ENCODE measurements around the gene ABCB4. TPM values are rescaled to one million over a fixed set of nuclear protein-coding genes. Genes with fewer than 3 reads are reported as not detected.

Gene ABCB4
- total and polyA plus RNA-seq, 2 of the 8 experiments (the other 6 are each of a cell fraction or from before 2014, with no cell fraction given), result 0.54 to 0.60 TPM

GRCh38 chr7:87471473-87471872 is 4.0 kb downstream of the ABCB4 start:
- Histone ChIP-seq H4K5ac (ENCODE audit: insufficient read length, low read depth, low read length) (no peak overlapping the region), H3K4me1 (replicated peaks in 1 of 4; ENCODE audit: control insufficient read depth in 3 of 4, insufficient read depth in 4 of 4, low read length in 3 of 4) (peaks cover 5 to 13% (median 9%) of the 10 kb centered on the region in 4 experiments; a peak in 6 of 7 replicates), H3K79me2 (ENCODE audit: control insufficient read depth in 1 of 2, insufficient read depth in 2 of 2, low read length in 2 of 2) (no peaks in the 10 kb centered on the region), H3K9ac (replicated peaks in 1 of 4; ENCODE audit: extremely low read depth in 1 of 4, low read depth in 3 of 4, low read length in 3 of 4) (no peak overlapping the region), H4K91ac (replicated peaks; ENCODE audit: insufficient read length, low read length) (no peak overlapping the region), H3K27ac (ENCODE audit: low read depth, low read length) (no peak overlapping the region), H3K9me3 (ENCODE audit: insufficient read depth in 2 of 2, low read depth in 1 of 2, low read length in 1 of 2) (no peaks in the 10 kb centered on the region; a peak in 1 of 4 replicates), H3K23me2 (ENCODE audit: low read depth, low read length) (peaks cover 5% of the 10 kb centered on the region; the same call in 1 of the 2 replicates), H3K56ac (replicated peaks; ENCODE audit: insufficient read length, low read depth, low read length) (no peak overlapping the region), H3K36me3 (ENCODE audit: control insufficient read depth in 2 of 4, insufficient read depth in 4 of 4, low read length in 3 of 4) (no peaks in the 10 kb centered on the region), H3K23ac (ENCODE audit: insufficient read length) (no peak overlapping the region), H2BK12ac (ENCODE audit: low read depth, low read length) (no peak overlapping the region), H2AFZ (ENCODE audit: low read length) (no peak overlapping the region), H2BK120ac (replicated peaks; ENCODE audit: low read depth, low read length) (no peak overlapping the region), H3K4me3 (ENCODE audit: extremely low read depth in 1 of 4, insufficient read depth in 2 of 4, low read depth in 3 of 4, low read length in 4 of 4) (no peak overlapping the region), H3K14ac (ENCODE audit: insufficient read length) (no peak overlapping the region), H4K20me1 (replicated peaks in 1 of 2; ENCODE audit: control insufficient read depth in 1 of 2, insufficient read depth in 2 of 2, low read length in 2 of 2) (no peaks in the 10 kb centered on the region), H3K18ac (ENCODE audit: extremely low read depth, low read length) (no peak overlapping the region), H2BK5ac (ENCODE audit: low read depth, low read length) (no peak overlapping the region), H3K79me1 (ENCODE audit: low read depth, low read length) (no peaks in the 10 kb centered on the region), H3K4me2 (ENCODE audit: insufficient read depth in 1 of 2, low read depth in 2 of 2, low read length in 2 of 2) (no peak overlapping the region), H3K4ac (replicated peaks; ENCODE audit: insufficient read length, low read depth, low read length) (no peak overlapping the region), H2BK20ac (ENCODE audit: low read length) (no peak overlapping the region), H2AK5ac (ENCODE audit: low read depth, low read length) (no peak overlapping the region), H2BK15ac (ENCODE audit: low read length) (no peak overlapping the region), H3K27me3 (replicated peaks in 1 of 4; ENCODE audit: control insufficient read depth in 3 of 4, extremely low read depth in 1 of 4, insufficient read depth in 3 of 4, low read length in 3 of 4) (peaks cover 5 to 21% (median 19%) of the 10 kb centered on the region in 4 experiments), H4K8ac (ENCODE audit: extremely low read depth, insufficient read depth, low read length) (no peak overlapping the region)
- 81% methylated on average over 2 of the region's 2 CpGs; no CpG with 5 or more reads in 1 of the 2 experiments for WGBS, 2 experiments (ENCODE audit: extremely low coverage in 1 of 2, insufficient coverage in 1 of 2, insufficient read length in 1 of 2, insufficient replicate concordance in 2 of 2, low coverage in 1 of 2, low lambda C conversion rate in 2 of 2, missing lambda C conversion rate in 1 of 2)
- DNase-seq (ENCODE audit: low read depth in 1 of 2, low spot score in 2 of 2) (no peak), FAIRE-seq (no peak)
- ChIA-PET POLR2A (ENCODE audit: partially characterized antibody) (no interaction called here), CTCF (ENCODE audit: partially characterized antibody) (no interaction called here)
- TF ChIP-seq KDM1A (IDR thresholded peaks at IDR 0.05; ENCODE audit: borderline replicate concordance, low read length) (no peak), NANOG (IDR thresholded peaks at IDR 0.05; ENCODE audit: insufficient read depth, low read depth, low read length, poor library complexity, severe bottlenecking) (no peak)
